Esophagus (tissue), 2 donors: ENCODE data around the gene TOMM40L. TPM values are rescaled to one million over a fixed set of nuclear protein-coding genes. Genes with fewer than 3 reads are reported as not detected.

ENCODE experiments used
- H3K27ac ChIP-seq, 2 donors: one replicate each; pipeline ENCODE4 v1.5.1; 2013; ENCODE audit warnings: low read depth in 2 of 2, mild to moderate bottlenecking in 2 of 2, inconsistent platforms in 1 of 2, low read length in 1 of 2, moderate library complexity in 1 of 2
- H3K27me3 ChIP-seq, 2 donors: one replicate each; pipeline ENCODE4 v1.6.1; 2013; ENCODE audit warnings: low read length in 2 of 2, control low read depth in 1 of 2, mild to moderate bottlenecking in 1 of 2; ENCODE audit not compliant: insufficient read depth in 2 of 2, control insufficient read depth in 1 of 2
- H3K36me3 ChIP-seq, 2 donors: one replicate each; pipeline ENCODE4 v1.6.1; 2013; ENCODE audit warnings: low read length in 1 of 2; ENCODE audit not compliant: control insufficient read depth in 2 of 2, insufficient read depth in 2 of 2
- H3K4me1 ChIP-seq, 2 donors: one replicate each; pipeline ENCODE4 v1.6.1; 2013; ENCODE audit warnings: low read length in 1 of 2; ENCODE audit not compliant: control insufficient read depth in 2 of 2, insufficient read depth in 2 of 2
- H3K4me3 ChIP-seq, 2 donors: one replicate each; pipeline ENCODE4 v1.5.1; 2013; ENCODE audit warnings: low read length in 2 of 2, mild to moderate bottlenecking in 2 of 2, low read depth in 1 of 2, moderate library complexity in 1 of 2
- H3K9me3 ChIP-seq, 2 donors: one replicate each; pipeline ENCODE4 v1.6.1; 2013; ENCODE audit warnings: mild to moderate bottlenecking in 2 of 2, low read depth in 1 of 2, low read length in 1 of 2, moderate library complexity in 1 of 2; ENCODE audit not compliant: control insufficient read depth in 2 of 2, insufficient read depth in 1 of 2
- WGBS, 2 donors: extraction: QIAGEN DNeasy Blood & Tissue Kit; methylation state at CpG; one replicate each; pipeline ENCODE4 v1.1.7; 2013; 5-methylcytosine and 5-hydroxymethylcytosine counted together
- polyA plus RNA-seq, 2 donors: library from polyadenylated mRNA; stranded (reverse); fragments of 200-250 nt; gene quantifications; one replicate each; pipeline ENCODE4 v1.2.3, GENCODE V29; 2013
- donor health status: healthy with polysubstance abuse.
- donor health status: Bipolar disorder and iron deficiency.

Gene TOMM40L
- polyA plus RNA-seq, 2 donors: 8.0 to 10.5 TPM

GRCh38 chr1:161226759-161227158, 899 bp downstream of the TOMM40L start:
- peak overlapping the region; percentile 64 to 89 for H3K4me3 ChIP-seq
- H3K4me1 ChIP-seq: peaks cover 2 to 8% of the 10 kb centered on the region in 2 donors
- peaks cover 0 to 19% of the 10 kb centered on the region in 2 donors for H3K36me3 ChIP-seq
- H3K27ac ChIP-seq: peak overlapping the region in 1 of 2 donors; percentile 82
- no peaks in the 10 kb centered on the region for H3K27me3 ChIP-seq
- 49 to 62% methylated on average over 3 of the region's 3 CpGs for WGBS, 2 donors
- no peaks in the 10 kb centered on the region for H3K9me3 ChIP-seq

- 36 to 38% methylated on average over 11 of the region's 11 CpGs for WGBS, 2 donors
- Histone ChIP-seq H3K27me3 (no peaks in the 10 kb centered on the region), H3K4me3 (peak overlapping the region in 1 of 2 donors; percentile 28), H3K27ac (peak overlapping the region; percentile 50 to 82), H3K4me1 (peaks cover 2 to 8% of the 10 kb centered on the region in 2 donors), H3K9me3 (no peaks in the 10 kb centered on the region), H3K36me3 (peaks cover 0 to 19% of the 10 kb centered on the region in 2 donors)
Observed at GRCh38 chr1:161227196-161227871, 1.5 kb downstream of the TOMM40L start.

- no peaks in the 10 kb centered on the region for H3K27me3 ChIP-seq
- no peak overlapping the region for H3K27ac ChIP-seq
- H3K4me3 ChIP-seq: no peak overlapping the region
- peaks cover 0 to 19% of the 10 kb centered on the region in 2 donors for H3K36me3 ChIP-seq
- H3K9me3 ChIP-seq: no peaks in the 10 kb centered on the region
- 92 to 93% methylated on average over 7 of the region's 7 CpGs for WGBS, 2 donors
- H3K4me1 ChIP-seq: peaks cover 2 to 8% of the 10 kb centered on the region in 2 donors
Observed at GRCh38 chr1:161228032-161228431, 2.2 kb downstream of the TOMM40L start.

- peaks cover 0 to 19% of the 10 kb centered on the region in 2 donors for H3K36me3 ChIP-seq
- no peaks in the 10 kb centered on the region for H3K9me3 ChIP-seq
- no peak overlapping the region for H3K27ac ChIP-seq
- no peaks in the 10 kb centered on the region for H3K27me3 ChIP-seq
- 63 to 64% methylated on average over 3 of the region's 3 CpGs for WGBS, 2 donors
- peaks cover 2 to 8% of the 10 kb centered on the region in 2 donors for H3K4me1 ChIP-seq
- no peak overlapping the region for H3K4me3 ChIP-seq
Observed at GRCh38 chr1:161229896-161230295, 4.0 kb downstream of the TOMM40L start.

GRCh38 chr1:161230762-161231161, 4.9 kb downstream of the TOMM40L start:
- WGBS, 2 donors: 95% methylated on average over 7 of the region's 7 CpGs

GRCh38 chr1:161233102-161233501, 7.2 kb downstream of the TOMM40L start:
- peaks cover 0 to 17% of the 10 kb centered on the region in 2 donors for H3K36me3 ChIP-seq
- H3K27ac ChIP-seq: no peak overlapping the region
- no peaks in the 10 kb centered on the region for H3K27me3 ChIP-seq
- peaks cover 0 to 2% of the 10 kb centered on the region in 2 donors for H3K4me1 ChIP-seq
- no peaks in the 10 kb centered on the region for H3K9me3 ChIP-seq
- 86 to 88% methylated on average over 9 of the region's 9 CpGs for WGBS, 2 donors
- no peak overlapping the region for H3K4me3 ChIP-seq

More at GRCh38 chr1:161230762-161231161, 4.9 kb downstream of the TOMM40L start:
- Histone ChIP-seq H3K27ac (no peak overlapping the region), H3K9me3 (no peaks in the 10 kb centered on the region), H3K36me3 (peaks cover 0 to 19% of the 10 kb centered on the region in 2 donors), H3K4me3 (no peak overlapping the region), H3K4me1 (peaks cover 2 to 8% of the 10 kb centered on the region in 2 donors), H3K27me3 (no peaks in the 10 kb centered on the region)

- Histone ChIP-seq H3K36me3 (no peaks in the 10 kb centered on the region), H3K4me3 (no peak overlapping the region), H3K4me1 (no peaks in the 10 kb centered on the region), H3K9me3 (no peaks in the 10 kb centered on the region), H3K27me3 (no peaks in the 10 kb centered on the region), H3K27ac (no peak overlapping the region)
- 74 to 85% methylated on average over 5 of the region's 5 CpGs for WGBS, 2 donors
Observed at GRCh38 chr1:161235957-161236775, 10.3 kb downstream of the TOMM40L start.

- no peaks in the 10 kb centered on the region for H3K36me3 ChIP-seq
- WGBS, 2 donors: 61 to 63% methylated on average over 4 of the region's 4 CpGs
- H3K4me3 ChIP-seq: no peak within 1 kb of the TSS
Observed at GRCh38 chr1:161238039-161238473, 12.2 kb downstream of the TOMM40L start, which contains the start of gene NR1I3. NR1I3 (minus strand) TSS chr1:161238203; CDS start chr1:161236565, 1,638 bp downstream.

GRCh38 chr1:161241682-161242081, 15.8 kb downstream of the TOMM40L start:
- Histone ChIP-seq H3K27ac (no peak overlapping the region), H3K27me3 (no peaks in the 10 kb centered on the region), H3K4me3 (no peak overlapping the region), H3K36me3 (no peaks in the 10 kb centered on the region), H3K4me1 (no peaks in the 10 kb centered on the region), H3K9me3 (no peaks in the 10 kb centered on the region)
- 79 to 85% methylated on average over 3 of the region's 3 CpGs for WGBS, 2 donors

More at GRCh38 chr1:161238039-161238473, 12.2 kb downstream of the TOMM40L start, which contains the start of gene NR1I3:
- Histone ChIP-seq H3K9me3 (no peaks in the 10 kb centered on the region), H3K27me3 (no peaks in the 10 kb centered on the region), H3K4me1 (no peaks in the 10 kb centered on the region), H3K27ac (no peak within 1 kb of the TSS)
